GM21360 (cell line): Measurements from ENCODE around the gene ATP6V1G2.
A peak's percentile ranks its signal among the peaks of the same experiment; 100 is the strongest.

Experiments
- ATAC-seq: cut with Tn5 transposase; IDR thresholded peaks from one replicate; pipeline ENCODE4 v1.9.1; 2021; ENCODE audit warnings: mild to moderate bottlenecking, moderate library complexity; ENCODE audit not compliant: unreplicated experiment

The ATP6V1G2 gene

DNA sequence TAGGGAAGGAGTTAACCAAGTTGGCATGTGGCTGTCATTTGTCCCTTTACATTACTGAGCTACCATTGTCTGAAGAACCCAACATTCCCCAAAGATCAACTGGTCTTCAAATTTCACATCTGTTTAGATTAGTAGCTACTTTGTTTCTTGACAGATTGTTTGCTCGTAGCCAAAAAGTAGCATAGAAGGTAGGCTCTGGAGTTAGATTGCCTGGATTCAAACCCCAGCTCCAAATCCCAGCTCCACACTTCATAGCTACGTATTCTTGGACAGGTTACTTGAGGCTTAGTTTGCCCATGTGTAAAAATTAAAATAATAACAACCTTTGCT lies 2.1 kb upstream of the ATP6V1G2 start:
- no peak for ATAC-seq

- ATAC-seq = no peak
Measured at GRCh38 chr6:31547727-31548543, 1.5 kb upstream of the ATP6V1G2 start.

- peak; percentile 52 for ATAC-seq
Measured at GRCh38 chr6:31546958-31547726, 734 bp upstream of the ATP6V1G2 start, which contains the start of gene NFKBIL1. NFKBIL1 (plus strand) TSS chr6:31547608; CDS start chr6:31547695, 87 bp downstream.

DNA sequence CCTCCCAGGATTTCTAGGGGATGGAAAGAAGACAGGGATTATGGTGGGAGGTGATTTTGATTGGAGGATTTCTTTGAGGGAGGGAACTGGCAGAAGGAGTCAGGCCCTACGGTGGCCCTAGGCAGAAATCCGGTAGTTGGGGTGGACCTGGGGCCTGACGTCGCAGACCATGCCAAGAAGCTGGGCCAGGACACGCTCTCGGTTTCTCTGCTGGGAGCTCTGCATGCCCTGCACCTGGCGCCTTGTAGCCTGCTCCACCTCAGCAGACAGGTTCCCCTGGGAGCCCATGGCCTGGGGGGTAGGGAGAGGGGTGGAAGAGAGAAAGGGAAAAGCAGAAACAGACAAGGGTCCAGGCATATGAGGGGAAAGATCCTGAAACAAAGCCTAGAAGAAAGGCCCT lies 1.1 kb downstream of the ATP6V1G2 start:
- no peak for ATAC-seq

- no peak for ATAC-seq
Measured at GRCh38 chr6:31544676-31545075, 1.7 kb downstream of the ATP6V1G2 start.

DNA sequence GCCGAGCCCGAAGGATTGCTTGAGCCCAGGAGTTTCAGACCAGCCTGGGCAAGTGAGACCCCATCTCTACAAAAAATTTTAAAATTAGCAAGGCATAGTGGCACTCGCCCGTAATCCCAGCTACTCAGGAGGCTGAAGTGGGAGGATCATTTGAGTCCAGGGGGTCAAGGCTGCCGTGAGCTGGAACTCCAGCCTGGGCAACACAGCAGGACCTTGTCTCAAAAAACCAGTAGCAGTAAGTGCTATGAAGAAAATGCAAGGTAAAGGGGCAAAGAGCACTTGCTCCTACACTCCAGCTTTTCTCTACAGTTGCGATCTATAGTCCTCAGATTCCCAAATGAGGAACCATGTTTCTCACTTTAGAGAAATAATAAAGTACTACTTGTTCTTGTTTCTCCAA lies 2.8 kb downstream of the ATP6V1G2 start:
- no peak for ATAC-seq

DNA sequence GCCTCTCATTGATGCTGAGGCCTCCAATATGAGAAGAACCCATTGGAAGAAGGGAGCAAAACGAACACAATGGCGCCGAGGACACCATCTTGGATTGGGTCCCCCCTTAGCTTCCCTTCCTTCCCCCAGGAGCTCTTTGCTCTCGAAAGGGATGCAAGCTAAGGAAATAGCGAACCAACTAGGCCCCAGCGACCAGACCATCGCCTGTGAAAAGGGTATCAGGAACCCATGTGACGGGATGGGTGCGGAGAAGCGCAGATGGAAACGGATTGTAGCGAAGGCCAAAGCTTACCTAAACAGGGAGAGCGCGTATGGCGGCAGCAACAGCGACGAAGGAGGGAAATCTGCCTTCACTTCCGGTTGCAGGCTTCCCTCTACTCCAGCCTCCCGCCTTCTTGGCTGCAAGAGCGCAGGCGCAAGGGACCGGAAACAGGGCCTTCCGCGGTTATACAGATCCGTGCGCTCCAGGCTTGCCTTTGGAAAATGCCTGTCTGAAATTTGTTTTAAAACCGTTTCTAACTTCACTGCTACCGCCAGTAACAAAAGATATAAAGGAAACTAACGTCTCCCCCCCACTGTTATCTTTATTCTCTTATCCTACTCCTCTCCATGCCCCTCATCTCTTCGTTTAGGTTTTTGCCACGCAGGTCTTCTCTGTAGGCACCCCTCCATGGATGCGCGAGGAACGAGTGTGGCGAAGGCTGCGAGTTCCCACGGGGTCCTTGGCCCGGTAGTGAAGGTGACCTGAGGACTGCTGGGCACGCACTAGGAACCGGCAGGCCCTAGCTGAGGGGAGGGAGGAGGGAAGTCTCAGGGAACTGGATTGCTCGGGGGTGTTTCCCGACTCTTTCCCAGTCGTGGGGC lies 4.5 kb downstream of the ATP6V1G2 start, which contains the start of gene DDX39B:
TSS of gene DDX39B (minus strand) at position 346 of the 864 bp plus-strand sequence. CDS start 1,471 bp downstream, outside the sequence.
- ATAC-seq = peak; percentile 56

- ATAC-seq = no peak
Measured at GRCh38 chr6:31541059-31541657, 5.2 kb downstream of the ATP6V1G2 start.

- ATAC-seq = no peak
Measured at GRCh38 chr6:31540640-31541039, 5.8 kb downstream of the ATP6V1G2 start.

DNA sequence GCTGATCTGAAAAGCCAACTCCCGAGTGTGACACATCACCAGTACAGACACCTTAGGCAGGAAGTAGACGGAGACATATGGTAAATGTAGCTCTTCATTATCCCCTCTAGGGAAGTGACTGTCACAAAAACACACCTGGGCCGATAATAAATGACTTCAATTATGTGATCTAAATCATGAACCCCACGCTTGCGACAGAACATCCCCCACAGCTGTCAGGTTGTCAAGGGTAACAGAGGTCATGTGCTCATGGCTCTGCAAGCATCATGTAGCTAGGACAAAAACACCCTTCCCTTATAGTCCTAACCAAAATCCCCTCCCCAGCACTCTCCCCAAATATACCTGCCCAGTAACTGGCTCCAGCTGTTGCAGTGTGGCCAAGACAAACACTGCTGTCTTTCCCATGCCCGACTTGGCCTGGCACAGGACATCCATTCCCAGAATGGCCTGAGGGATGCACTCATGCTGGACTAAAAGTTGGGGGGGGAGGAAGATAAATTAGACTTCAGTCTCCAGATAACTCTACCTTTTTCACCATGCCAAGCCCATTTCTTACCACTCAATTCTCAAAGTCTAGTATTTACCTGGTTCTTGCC lies 7.5 kb downstream of the ATP6V1G2 start:
- no peak for ATAC-seq

GRCh38 chr6:31535538-31536324 lies 10.7 kb downstream of the ATP6V1G2 start:
- no peak for ATAC-seq

DNA sequence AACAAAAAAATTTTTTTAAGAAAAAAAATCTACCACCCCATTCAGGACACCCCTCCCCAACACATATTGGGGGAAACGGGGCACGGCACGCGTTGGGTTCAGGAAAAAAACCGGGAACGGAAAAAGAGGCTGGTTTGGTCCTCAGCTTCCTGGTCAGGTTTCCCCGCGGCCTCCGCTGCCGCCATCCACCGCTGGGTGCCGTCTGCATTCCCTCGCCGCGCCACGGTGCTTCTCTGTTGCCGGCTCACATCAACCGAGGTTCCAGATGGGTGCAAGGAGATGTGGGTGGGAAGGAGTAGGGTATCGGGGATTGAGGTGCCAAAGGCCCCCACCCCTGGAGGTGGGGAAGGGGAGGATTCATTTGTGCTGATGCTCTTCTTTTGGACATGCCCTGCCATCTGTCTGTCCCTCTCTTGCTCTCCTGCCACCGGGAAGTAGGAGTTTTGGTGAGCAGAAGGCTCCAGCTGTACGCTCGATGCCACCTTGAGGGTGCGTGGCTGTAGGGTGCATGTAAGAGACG lies 11.8 kb downstream of the ATP6V1G2 start:
- no peak for ATAC-seq

DNA sequence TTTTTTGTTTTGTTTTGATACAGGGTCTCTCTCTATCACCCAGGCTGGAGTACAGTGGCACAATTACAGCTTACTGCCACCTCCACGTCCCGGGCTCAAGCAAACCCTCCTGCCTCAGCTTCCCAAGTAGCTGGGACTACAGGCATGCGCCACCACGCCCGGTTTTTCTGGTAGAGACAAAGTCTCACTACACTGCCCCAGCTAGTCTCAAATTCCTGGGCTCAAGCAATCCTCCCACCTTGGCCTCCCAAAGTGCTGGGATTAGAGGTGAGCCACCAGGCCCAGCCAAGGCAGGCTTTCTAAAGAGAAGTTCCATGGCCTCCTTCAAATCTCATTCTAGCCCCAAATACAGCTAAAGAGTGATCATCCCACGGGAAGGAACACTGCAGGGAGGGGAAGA lies 12.4 kb downstream of the ATP6V1G2 start:
- ATAC-seq = no peak

GRCh38 chr6:31533455-31533841 lies 13.0 kb downstream of the ATP6V1G2 start:
- ATAC-seq = no peak

DNA sequence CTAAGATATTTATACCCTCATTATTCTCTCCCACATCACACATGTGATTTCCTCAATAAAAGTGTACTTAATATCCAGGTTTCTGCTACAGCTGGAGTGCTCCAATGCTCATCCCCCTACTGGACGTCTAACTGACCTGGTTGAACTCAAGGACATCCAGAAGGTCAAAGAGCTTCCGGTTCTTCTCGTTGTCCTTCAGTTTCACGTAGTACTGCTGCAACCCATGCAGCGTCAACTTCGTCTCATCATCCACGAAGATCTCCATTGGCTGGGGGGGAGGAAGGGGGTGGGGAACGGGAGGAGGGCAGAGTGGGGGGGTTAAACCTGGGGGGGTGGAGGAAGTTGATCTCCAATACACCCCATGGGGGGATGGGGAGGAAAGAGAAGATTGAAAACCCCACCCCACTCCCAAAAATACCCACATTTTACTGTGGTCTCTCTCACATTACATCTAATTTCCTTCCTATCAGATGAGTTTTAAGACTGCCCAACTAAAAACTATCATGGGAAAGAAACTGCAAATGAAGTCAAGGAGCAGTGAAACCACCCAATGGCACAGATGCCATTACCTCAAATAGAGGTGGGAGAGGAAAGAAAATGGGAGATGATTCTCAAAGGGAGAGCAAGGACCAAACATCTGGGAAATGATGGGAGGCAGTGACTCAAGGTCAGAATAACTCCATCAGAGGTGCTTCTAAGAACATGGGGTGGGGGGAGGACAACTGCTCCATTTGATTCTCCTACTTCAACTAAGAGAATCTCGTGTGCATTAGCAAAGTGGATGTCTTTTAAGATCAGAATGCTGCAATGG lies 13.6 kb downstream of the ATP6V1G2 start:
- ATAC-seq = no peak

GRCh38 chr6:31531771-31532643 lies 14.4 kb downstream of the ATP6V1G2 start:
- ATAC-seq = no peak

- ATAC-seq = no peak
Measured at GRCh38 chr6:31531162-31531561, 15.2 kb downstream of the ATP6V1G2 start.

DNA sequence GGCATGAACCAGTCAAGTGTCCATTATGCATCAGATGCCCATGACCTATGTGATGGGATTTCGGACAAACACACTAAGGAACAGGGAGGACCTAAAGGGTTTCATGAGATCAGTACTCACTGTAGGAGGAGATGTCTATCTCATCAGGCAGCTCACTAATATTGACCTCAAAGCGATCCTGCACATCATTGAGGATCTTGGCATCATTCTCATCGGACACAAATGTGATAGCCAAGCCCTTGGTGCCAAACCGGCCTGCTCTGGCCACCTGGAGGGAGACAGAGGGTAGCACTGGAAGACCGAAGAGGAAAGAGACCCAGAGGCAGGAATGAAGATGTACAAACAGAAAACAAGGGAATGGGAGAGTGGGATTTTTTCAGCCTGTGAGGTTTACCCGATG lies 15.7 kb downstream of the ATP6V1G2 start:
- no peak for ATAC-seq
